Measurements from ENCODE around the gene ZDHHC7. TPM values are rescaled to one million over a fixed set of nuclear protein-coding genes. Genes with fewer than 3 reads are reported as not detected.
A peak's percentile ranks its signal among the peaks of the same experiment; 100 is the strongest.

ZDHHC7 gene
- total and polyA plus RNA-seq, 4 donors: 30.3 to 48.1 (median 40.3) TPM

GRCh38 chr16:84926462-84926861 lies 84.9 kb downstream of the ZDHHC7 start:
- H3K4me1 ChIP-seq (ENCODE audit: control insufficient read depth, insufficient read depth, low read length): peaks cover 48% of the 10 kb centered on the region
- WGBS (ENCODE audit: insufficient coverage): 49% methylated on average over 7 of the region's 7 CpGs

GRCh38 chr16:84925773-84926372 lies 85.5 kb downstream of the ZDHHC7 start:
- no peak for DNase-seq (ENCODE audit: low read depth in 4 of 6, low spot score in 6 of 6)
- Histone ChIP-seq H3K9me3 (ENCODE audit: control insufficient read depth, insufficient read depth, low read length) (no peaks in the 10 kb centered on the region), H3K4me1 (ENCODE audit: control insufficient read depth, insufficient read depth, low read length) (peaks cover 48% of the 10 kb centered on the region), H3K27ac (ENCODE audit: low read depth, low read length) (no peak overlapping the region), H3K4me3 (ENCODE audit: low read depth, low read length) (no peak overlapping the region), H3K27me3 (ENCODE audit: control insufficient read depth, insufficient read depth, low read length) (no peaks in the 10 kb centered on the region), H3K36me3 (ENCODE audit: control insufficient read depth, insufficient read depth, low read length) (no peaks in the 10 kb centered on the region)
- 90% methylated on average over 14 of the region's 19 CpGs for WGBS (ENCODE audit: insufficient coverage)

More at GRCh38 chr16:84926462-84926861, 84.9 kb downstream of the ZDHHC7 start:
- DNase-seq (ENCODE audit: low read depth in 4 of 6, low spot score in 6 of 6): no peak
- Histone ChIP-seq H3K27ac (ENCODE audit: low read depth, low read length) (no peak overlapping the region), H3K36me3 (ENCODE audit: control insufficient read depth, insufficient read depth, low read length) (no peaks in the 10 kb centered on the region), H3K4me3 (ENCODE audit: low read depth, low read length) (no peak overlapping the region), H3K27me3 (ENCODE audit: control insufficient read depth, insufficient read depth, low read length) (no peaks in the 10 kb centered on the region), H3K9me3 (ENCODE audit: control insufficient read depth, insufficient read depth, low read length) (no peaks in the 10 kb centered on the region)

GRCh38 chr16:84925092-84925772 lies 86.1 kb downstream of the ZDHHC7 start:
- WGBS (ENCODE audit: insufficient coverage): 76% methylated on average over 11 of the region's 11 CpGs
- Histone ChIP-seq H3K4me1 (ENCODE audit: control insufficient read depth, insufficient read depth, low read length) (peaks cover 48% of the 10 kb centered on the region), H3K9me3 (ENCODE audit: control insufficient read depth, insufficient read depth, low read length) (no peaks in the 10 kb centered on the region), H3K36me3 (ENCODE audit: control insufficient read depth, insufficient read depth, low read length) (no peaks in the 10 kb centered on the region), H3K27me3 (ENCODE audit: control insufficient read depth, insufficient read depth, low read length) (no peaks in the 10 kb centered on the region), H3K27ac (ENCODE audit: low read depth, low read length) (peak overlapping the region; percentile 60), H3K4me3 (ENCODE audit: low read depth, low read length) (no peak overlapping the region)
- no peak for DNase-seq (ENCODE audit: low read depth in 4 of 6, low spot score in 6 of 6)

GRCh38 chr16:84924331-84925091 lies 86.8 kb downstream of the ZDHHC7 start:
- Histone ChIP-seq H3K9me3 (ENCODE audit: control insufficient read depth, insufficient read depth, low read length) (no peaks in the 10 kb centered on the region), H3K4me1 (ENCODE audit: control insufficient read depth, insufficient read depth, low read length) (peaks cover 44% of the 10 kb centered on the region), H3K36me3 (ENCODE audit: control insufficient read depth, insufficient read depth, low read length) (no peaks in the 10 kb centered on the region), H3K27ac (ENCODE audit: low read depth, low read length) (peak overlapping the region; percentile 60), H3K4me3 (ENCODE audit: low read depth, low read length) (no peak overlapping the region), H3K27me3 (ENCODE audit: control insufficient read depth, insufficient read depth, low read length) (no peaks in the 10 kb centered on the region)
- DNase-seq (ENCODE audit: low read depth in 4 of 6, low spot score in 6 of 6): peak in 1 of 6 donors; percentile 63
- 70% methylated on average over 22 of the region's 23 CpGs for WGBS (ENCODE audit: insufficient coverage)

Other genes starting within 250 kb of the ZDHHC7 start
- gene CRISPLD2, start 191.6 kb downstream of the ZDHHC7 start, total RNA-seq: 10 to 100 TPM; 12.7 to 15.8 TPM
- gene CRISPLD2, start 191.6 kb downstream of the ZDHHC7 start, polyA plus RNA-seq (ENCODE audit: insufficient read length in 2 of 2): 1 to 10 TPM; 3.4 to 3.8 TPM
- 10 to 100 TPM; 18.4 to 39.8 TPM for gene KIAA0513, start 16.3 kb upstream of the ZDHHC7 start, total RNA-seq
- 10 to 100 TPM; 40.1 to 40.9 TPM for gene KIAA0513, start 16.3 kb upstream of the ZDHHC7 start, polyA plus RNA-seq (ENCODE audit: insufficient read length in 2 of 2)
- gene CIBAR2, start 100.9 kb upstream of the ZDHHC7 start, total RNA-seq: 1 to 10 TPM in 1 of 2 donors, under 1 TPM in 1; 0.69 to 6.8 TPM
- 1 to 10 TPM; 2.9 to 3.6 TPM for gene CIBAR2, start 100.9 kb upstream of the ZDHHC7 start, polyA plus RNA-seq (ENCODE audit: insufficient read length in 2 of 2)